OCI-LY1 (cell line): ENCODE results near the gene KCTD16.

Experiments
- H2AFZ ChIP-seq: fragments of 200-600 bp; sonication (generic), shearing (Covaris generic); 2 replicates; pipeline ENCODE4 v1.6.0; 2014; ENCODE audit warnings: antibody characterized with exemption, mild to moderate bottlenecking, low read length
- H3F3A ChIP-seq: fragments of 200-600 bp; sonication (generic), shearing (Covaris generic); 2 replicates; pipeline ENCODE4 v1.6.0; 2014; ENCODE audit warnings: mild to moderate bottlenecking, antibody characterized with exemption, low read length, moderate library complexity; ENCODE audit not compliant: insufficient read depth
- H3K27ac ChIP-seq: fragments of 200-600 bp; sonication (generic); 2 replicates; pipeline ENCODE4 v1.5.1; 2014; ENCODE audit warnings: low read length, mixed run types, mild to moderate bottlenecking, low read depth; ENCODE audit not compliant: poor library complexity, severe bottlenecking
- H3K27me3 ChIP-seq: fragments of 200-600 bp; sonication (generic); 2 replicates; pipeline ENCODE4 v1.6.0; 2014; ENCODE audit warnings: antibody characterized with exemption, mild to moderate bottlenecking, low read length, moderate library complexity; ENCODE audit not compliant: insufficient read depth
- H3K36me3 ChIP-seq: fragments of 200-600 bp; sonication (generic); 2 replicates; pipeline ENCODE4 v1.6.1; 2014; ENCODE audit warnings: mild to moderate bottlenecking, antibody characterized with exemption, low read length, moderate library complexity, mixed read lengths; ENCODE audit not compliant: insufficient read depth
- H3K4me1 ChIP-seq: fragments of 200-600 bp; sonication (generic); 2 replicates; pipeline ENCODE4 v1.5.1; 2014; ENCODE audit warnings: mild to moderate bottlenecking, low read length, moderate library complexity; ENCODE audit not compliant: insufficient read depth, severe bottlenecking
- H3K4me2 ChIP-seq: fragments of 200-600 bp; sonication (generic), shearing (Covaris generic); 2 replicates; pipeline ENCODE4 v1.6.1; 2014; ENCODE audit warnings: low read length
- H3K4me3 ChIP-seq: fragments of 200-600 bp; sonication (generic); 2 replicates; pipeline ENCODE4 v1.5.1; 2014; ENCODE audit warnings: low read length, low read depth, mild to moderate bottlenecking, mixed read lengths; ENCODE audit not compliant: poor library complexity, severe bottlenecking
- H3K79me2 ChIP-seq: fragments of 200-600 bp; shearing (Covaris generic); 2 replicates; pipeline ENCODE4 v1.6.1; 2016; ENCODE audit warnings: mixed run types, low read length, mixed read lengths; ENCODE audit not compliant: insufficient read depth
- H3K9ac ChIP-seq: fragments of 200-600 bp; sonication (generic), shearing (Covaris generic); 2 replicates; pipeline ENCODE4 v1.6.1; 2014; ENCODE audit warnings: mild to moderate bottlenecking, low read length, mixed read lengths
- H3K9me2 ChIP-seq: fragments of 200-600 bp; sonication (generic), shearing (Covaris generic); 2 replicates; pipeline ENCODE4 v1.6.1; 2014; ENCODE audit warnings: low read depth, mild to moderate bottlenecking, low read length, mixed read lengths
- H3K9me3 ChIP-seq: fragments of 200-600 bp; shearing (Covaris generic); 2 replicates; pipeline ENCODE4 v1.6.1; 2014; ENCODE audit warnings: low read length, mixed read lengths
- H4K20me1 ChIP-seq: fragments of 200-600 bp; sonication (generic), shearing (Covaris generic); 2 replicates; pipeline ENCODE4 v1.6.0; 2016; ENCODE audit warnings: mild to moderate bottlenecking, low read length; ENCODE audit not compliant: insufficient read depth
- CTCF ChIP-seq: fragments of 200-600 bp; sonication (generic), shearing (Covaris generic); IDR thresholded peaks from 2 replicates; pipeline ENCODE4 v1.5.1; 2017; ENCODE audit warnings: mild to moderate bottlenecking, antibody characterized with exemption, low read length, moderate library complexity, mixed read lengths
- EZH2 ChIP-seq: fragments of 200-600 bp; sonication (generic), shearing (Covaris generic); IDR thresholded peaks from 2 replicates; pipeline ENCODE4 v1.8.0; 2017; ENCODE audit warnings: borderline replicate concordance, mixed run types, mild to moderate bottlenecking, antibody characterized with exemption, low read length, moderate library complexity, mixed read lengths

The KCTD16 gene

GRCh38 chr5:144210655-144211054, 40.0 kb downstream of the KCTD16 start:
- H3K79me2 ChIP-seq: no peaks in the 10 kb centered on the region
- no peaks in the 10 kb centered on the region for H3K36me3 ChIP-seq
- no peaks in the 10 kb centered on the region for H3K9me2 ChIP-seq

DNA sequence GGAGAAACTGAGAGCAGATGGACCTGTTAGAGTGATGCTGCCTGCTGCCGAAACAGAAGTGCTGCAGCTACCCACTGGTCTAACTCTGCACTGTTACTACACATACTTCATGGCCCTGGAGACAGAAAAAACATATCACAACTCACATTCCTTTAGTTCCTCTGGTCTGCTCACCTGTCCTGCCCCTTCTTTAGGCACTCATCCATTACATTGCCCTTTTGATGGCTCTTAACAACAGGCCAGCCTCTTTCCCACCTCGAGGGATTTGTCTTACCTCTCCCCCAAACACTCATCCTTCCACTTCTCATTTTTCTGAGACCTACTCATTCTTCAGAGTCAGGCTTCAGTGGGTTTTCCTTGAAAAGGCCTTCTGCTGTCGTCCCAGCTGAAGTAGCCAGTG, 49.2 kb downstream of the KCTD16 start:
- Histone ChIP-seq H3K4me2 (no peak overlapping the region), H3K9me3 (no peaks in the 10 kb centered on the region), H3K4me3 (no peak overlapping the region), H3K9me2 (no peaks in the 10 kb centered on the region), H2AFZ (no peak overlapping the region), H3K27me3 (no peaks in the 10 kb centered on the region), H3K27ac (no peak overlapping the region), H3K9ac (no peak overlapping the region), H3K4me1 (no peaks in the 10 kb centered on the region), H4K20me1 (no peaks in the 10 kb centered on the region), H3K36me3 (no peaks in the 10 kb centered on the region), H3K79me2 (no peaks in the 10 kb centered on the region), H3F3A (no peaks in the 10 kb centered on the region)
- no peak for TF ChIP-seq CTCF
- TF ChIP-seq EZH2: no peak

More at GRCh38 chr5:144210655-144211054, 40.0 kb downstream of the KCTD16 start:
- no peak overlapping the region for H3K9ac ChIP-seq
- H3K27me3 ChIP-seq: no peaks in the 10 kb centered on the region
- H3K4me3 ChIP-seq: no peak overlapping the region
- H3F3A ChIP-seq: no peaks in the 10 kb centered on the region
- no peak overlapping the region for H3K4me2 ChIP-seq
- H3K27ac ChIP-seq: no peak overlapping the region
- no peaks in the 10 kb centered on the region for H4K20me1 ChIP-seq
- no peaks in the 10 kb centered on the region for H3K4me1 ChIP-seq
- no peak overlapping the region for H2AFZ ChIP-seq
- H3K9me3 ChIP-seq: no peaks in the 10 kb centered on the region
- TF ChIP-seq EZH2 (no peak), CTCF (no peak)

- no peak for TF ChIP-seq EZH2
- TF ChIP-seq CTCF: no peak
- no peak overlapping the region for H2AFZ ChIP-seq
- no peaks in the 10 kb centered on the region for H3K36me3 ChIP-seq
- H4K20me1 ChIP-seq: no peaks in the 10 kb centered on the region
- H3K27me3 ChIP-seq: no peaks in the 10 kb centered on the region
- H3K4me3 ChIP-seq: no peak overlapping the region
- no peak overlapping the region for H3K4me2 ChIP-seq
- no peaks in the 10 kb centered on the region for H3K79me2 ChIP-seq
- H3F3A ChIP-seq: no peaks in the 10 kb centered on the region
- no peaks in the 10 kb centered on the region for H3K9me2 ChIP-seq
- H3K9me3 ChIP-seq: no peaks in the 10 kb centered on the region
- no peaks in the 10 kb centered on the region for H3K4me1 ChIP-seq
- H3K27ac ChIP-seq: no peak overlapping the region
- no peak overlapping the region for H3K9ac ChIP-seq
Measured at GRCh38 chr5:144227363-144227999, 56.8 kb downstream of the KCTD16 start.
